HEK293 (cell line): ENCODE results near the gene PALB2.

Experiments
- EGR2 ChIP-seq: fragments of 450-650 bp; formaldehyde crosslinking; IDR thresholded peaks from 2 replicates; pipeline ENCODE4 v1.5.1; 2016; ENCODE audit warnings: low read depth, missing biosample characterization, missing genetic modification characterization
- FEZF1 ChIP-seq: fragments of 450-650 bp; formaldehyde crosslinking; IDR thresholded peaks from 2 replicates; pipeline ENCODE4 v1.5.1; 2016; ENCODE audit warnings: missing biosample characterization, missing genetic modification characterization
- GFI1B ChIP-seq: fragments of 450-650 bp; formaldehyde crosslinking; IDR thresholded peaks from 2 replicates; pipeline ENCODE4 v1.5.1; 2016; ENCODE audit warnings: missing biosample characterization, missing genetic modification characterization
- HOXA7 ChIP-seq: sonication (generic); formaldehyde crosslinking; IDR thresholded peaks from 2 replicates; pipeline ENCODE4 v1.8.1; 2022; ENCODE audit warnings: missing genetic modification reagents, borderline replicate concordance
- OVOL3 ChIP-seq: fragments of 450-650 bp; formaldehyde crosslinking; IDR thresholded peaks from 2 replicates; pipeline ENCODE4 v1.5.1; 2016; ENCODE audit warnings: missing biosample characterization, missing genetic modification characterization
- PBX3 ChIP-seq: sonication (generic); formaldehyde crosslinking; IDR thresholded peaks from 2 replicates; pipeline ENCODE4 v1.8.1; 2022; ENCODE audit warnings: mild to moderate bottlenecking, moderate library complexity, missing genetic modification reagents
- PRDM10 ChIP-seq: fragments of 450-650 bp; formaldehyde crosslinking; IDR thresholded peaks from 2 replicates; pipeline ENCODE4 v1.5.1; 2016; ENCODE audit warnings: missing biosample characterization, missing genetic modification characterization
- PRDM6 ChIP-seq: fragments of 450-650 bp; formaldehyde crosslinking; IDR thresholded peaks from 2 replicates; pipeline ENCODE4 v1.5.1; 2017; ENCODE audit warnings: missing biosample characterization, missing genetic modification characterization
- SCRT2 ChIP-seq: fragments of 450-650 bp; formaldehyde crosslinking; IDR thresholded peaks from 2 replicates; pipeline ENCODE4 v1.5.1; 2016; ENCODE audit warnings: missing biosample characterization, missing genetic modification characterization
- YY1 ChIP-seq: fragments of 450-650 bp; formaldehyde crosslinking; IDR thresholded peaks from 2 replicates; pipeline ENCODE4 v1.5.1; 2018; ENCODE audit warnings: missing biosample characterization, missing genetic modification characterization
- ZBTB20 ChIP-seq: fragments of 450-650 bp; formaldehyde crosslinking; IDR thresholded peaks from 2 replicates; pipeline ENCODE4 v1.5.1; 2016; ENCODE audit warnings: missing biosample characterization, missing genetic modification characterization
- ZNF10 ChIP-seq: fragments of 450-650 bp; formaldehyde crosslinking; IDR thresholded peaks from 2 replicates; pipeline ENCODE4 v1.5.1; 2017; ENCODE audit warnings: missing biosample characterization, missing genetic modification characterization
- ZNF157 ChIP-seq: fragments of 450-650 bp; formaldehyde crosslinking; IDR thresholded peaks from 2 replicates; pipeline ENCODE4 v1.5.1; 2016; ENCODE audit warnings: missing biosample characterization, missing genetic modification characterization
- ZNF175 ChIP-seq: fragments of 450-650 bp; formaldehyde crosslinking; IDR thresholded peaks from 2 replicates; pipeline ENCODE4 v1.5.1; 2016; ENCODE audit warnings: missing biosample characterization, missing genetic modification characterization
- ZNF18 ChIP-seq: fragments of 450-650 bp; formaldehyde crosslinking; IDR thresholded peaks from 2 replicates; pipeline ENCODE4 v1.5.1; 2016; ENCODE audit warnings: missing biosample characterization, missing genetic modification characterization
- ZNF24 ChIP-seq: fragments of 450-650 bp; formaldehyde crosslinking; IDR thresholded peaks from 2 replicates; pipeline ENCODE4 v1.5.1; 2016; ENCODE audit warnings: missing biosample characterization, missing genetic modification characterization
- ZNF266 ChIP-seq: fragments of 450-650 bp; formaldehyde crosslinking; IDR thresholded peaks from 2 replicates; pipeline ENCODE4 v1.5.1; 2016; ENCODE audit warnings: missing biosample characterization, missing genetic modification characterization, low read depth
- ZNF280C ChIP-seq: fragments of 450-650 bp; formaldehyde crosslinking; IDR thresholded peaks from 2 replicates; pipeline ENCODE4 v1.5.1; 2016; ENCODE audit warnings: missing biosample characterization, missing genetic modification characterization
- ZNF311 ChIP-seq: fragments of 450-650 bp; formaldehyde crosslinking; IDR thresholded peaks from 2 replicates; pipeline ENCODE4 v1.5.1; 2017; ENCODE audit warnings: missing biosample characterization, missing genetic modification characterization, borderline replicate concordance
- ZNF341 ChIP-seq: fragments of 450-650 bp; formaldehyde crosslinking; IDR thresholded peaks from 2 replicates; pipeline ENCODE4; 2016; ENCODE audit warnings: low read depth, missing biosample characterization, missing genetic modification characterization
- ZNF366 ChIP-seq: fragments of 450-650 bp; formaldehyde crosslinking; conservative IDR thresholded peaks from 2 replicates; pipeline ENCODE4 v1.5.1; 2016; ENCODE audit warnings: missing biosample characterization, missing genetic modification characterization
- ZNF37A ChIP-seq: fragments of 450-650 bp; IDR thresholded peaks from 2 replicates; pipeline ENCODE4 v1.5.1; 2018; ENCODE audit warnings: missing biosample characterization, missing genetic modification characterization
- ZNF423 ChIP-seq: fragments of 450-650 bp; formaldehyde crosslinking; IDR thresholded peaks from 2 replicates; pipeline ENCODE4 v1.5.1; 2016; ENCODE audit warnings: missing biosample characterization, missing genetic modification characterization
- ZNF433 ChIP-seq: fragments of 450-650 bp; formaldehyde crosslinking; IDR thresholded peaks from 2 replicates; pipeline ENCODE4 v1.5.1; 2016; ENCODE audit warnings: missing biosample characterization, missing genetic modification characterization, low read depth
- ZNF473 ChIP-seq: fragments of 450-650 bp; formaldehyde crosslinking; IDR thresholded peaks from 2 replicates; pipeline ENCODE4 v1.5.1; 2017; ENCODE audit warnings: missing biosample characterization, missing genetic modification characterization
- ZNF48 ChIP-seq: fragments of 450-650 bp; formaldehyde crosslinking; IDR thresholded peaks from 2 replicates; pipeline ENCODE4 v1.5.1; 2016; ENCODE audit warnings: missing biosample characterization, missing genetic modification characterization
- ZNF549 ChIP-seq: fragments of 450-650 bp; IDR thresholded peaks from 2 replicates; pipeline ENCODE4 v1.5.1; 2018; ENCODE audit warnings: missing biosample characterization, missing genetic modification characterization, mild to moderate bottlenecking, inconsistent platforms, moderate library complexity
- ZNF660 ChIP-seq: fragments of 450-650 bp; IDR thresholded peaks from 2 replicates; pipeline ENCODE4 v1.5.1; 2018; ENCODE audit warnings: missing biosample characterization, mild to moderate bottlenecking, missing genetic modification characterization
- ZNF768 ChIP-seq: fragments of 450-650 bp; formaldehyde crosslinking; IDR thresholded peaks from 2 replicates; pipeline ENCODE4 v1.5.1; 2018; ENCODE audit warnings: missing biosample characterization, mild to moderate bottlenecking, missing genetic modification characterization
- ZNF776 ChIP-seq: fragments of 450-650 bp; formaldehyde crosslinking; IDR thresholded peaks from 2 replicates; pipeline ENCODE4 v1.5.0; 2017; ENCODE audit warnings: missing biosample characterization, missing genetic modification characterization, borderline replicate concordance

Gene PALB2

GRCh38 chr16:23556881-23557778, 84.0 kb downstream of the PALB2 start, which contains the start of the genes EARS2 and UBFD1 (continued):
- TF ChIP-seq ZNF280C (tag by site-specific recombination) (no peak), PRDM10 (tag by site-specific recombination) (peak; percentile 75), ZNF768 (tag by site-specific recombination) (no peak), PBX3 (CRISPR knock-in tag) (peak; percentile 18; the same call in 1 of the 2 replicates), ZNF311 (tag by site-specific recombination) (no peak), OVOL3 (tag by site-specific recombination) (no peak), PRDM6 (no peak), ZNF660 (tag by site-specific recombination) (peak; percentile 60), ZNF175 (no peak), ZNF473 (tag by site-specific recombination) (no peak), ZNF433 (tag by site-specific recombination) (no peak), GFI1B (tag by site-specific recombination) (no peak), ZNF48 (no peak), ZNF266 (tag by site-specific recombination) (no peak), ZNF549 (tag by site-specific recombination) (no peak), EGR2 (tag by site-specific recombination) (peak; percentile 70), ZNF18 (no peak; the same call in 1 of the 2 replicates), ZNF341 (tag by site-specific recombination) (peak; percentile 29; the same call in 1 of the 2 replicates), ZNF10 (tag by site-specific recombination) (peak; percentile 39; the same call in 1 of the 2 replicates), ZNF776 (tag by site-specific recombination) (no peak), ZNF157 (tag by site-specific recombination) (no peak), ZNF423 (tag by site-specific recombination) (peak; percentile 99), ZNF37A (tag by site-specific recombination) (no peak), YY1 (tag by site-specific recombination) (peak; percentile 86), ZNF366 (tag by site-specific recombination) (no peak), FEZF1 (tag by site-specific recombination) (peak; percentile 83), ZBTB20 (tag by site-specific recombination) (no peak), HOXA7 (CRISPR knock-in tag) (no peak), ZNF24 (peak; percentile 64; the same call in 1 of the 2 replicates), SCRT2 (tag by site-specific recombination) (peak; percentile 82)
